Esophagus squamous epithelium (tissue), 5 donors: ENCODE results near the gene C5AR2. TPM values are rescaled to one million over a fixed set of nuclear protein-coding genes. Genes with fewer than 3 reads are reported as not detected.
A peak's percentile ranks its signal among the peaks of the same experiment; 100 is the strongest.

ENCODE experiments used
- DNase-seq: peaks from one replicate; lab custom pipeline; 2025; lab: John Stamatoyannopoulos, UW
- H3K27ac ChIP-seq, 4 donors: fragments of 200-600 bp; sonication (generic); one replicate each; pipeline ENCODE4 v1.5.1; 2016 to 2019; ENCODE audit warnings: mild to moderate bottlenecking in 1 of 4
- H3K27me3 ChIP-seq, 4 donors: fragments of 200-600 bp; sonication (generic); 1 replicate in 3 of 4; 2 replicates in 1 of 4; pipeline versions ENCODE4 v1.5.1 to v1.6.0; 2017 to 2021; ENCODE audit warnings: antibody characterized with exemption in 1 of 4
- H3K36me3 ChIP-seq, 3 donors: fragments of 200-600 bp; sonication (generic); one replicate each; pipeline ENCODE4 v1.5.1; 2016 to 2019
- H3K4me1 ChIP-seq, 3 donors: fragments of 200-600 bp; sonication (generic); one replicate each; pipeline ENCODE4 v1.5.1; 2017 to 2019
- H3K4me3 ChIP-seq, 4 donors: fragments of 200-600 bp; sonication (generic); 1 replicate in 3 of 4; 2 replicates in 1 of 4; pipeline ENCODE4 v1.5.1; 2016 to 2019; ENCODE audit warnings: mild to moderate bottlenecking in 2 of 4, moderate library complexity in 1 of 4
- H3K9me3 ChIP-seq, 3 donors: fragments of 200-600 bp; sonication (generic); one replicate each; pipeline ENCODE4 v1.5.1; 2016 to 2019
- CTCF ChIP-seq, 6 experiments: fragments of 450-650 bp in 4 of 6; fragments of 200-600 bp in 2 of 6; sonication (generic) in 2 of 6; IDR thresholded peaks; one replicate each; pipeline ENCODE4 v1.5.1; 2016 to 2019; ENCODE audit warnings: antibody characterized with exemption in 6 of 6, mild to moderate bottlenecking in 4 of 6, moderate library complexity in 4 of 6
- POLR2A ChIP-seq, 4 donors: fragments of 450-650 bp; IDR thresholded peaks; one replicate each; pipeline ENCODE4 v1.6.1; 2017; ENCODE audit warnings: antibody characterized with exemption in 4 of 4, mild to moderate bottlenecking in 4 of 4, moderate library complexity in 3 of 4
- WGBS, 2 donors: methylation state at CpG; one replicate each; pipeline ENCODE4 v1.1.5; 2018; 5-methylcytosine and 5-hydroxymethylcytosine counted together
- intact Hi-C: fragments of 100-400 bp; cut with DNase I; formaldehyde crosslinking; loops from one replicate; pipeline ENCODE4 v1.15.0; 2022
- total RNA-seq, 4 donors: library from RNA; depleted of rRNA; stranded (reverse); fragments of >200 nt; gene quantifications; one replicate each; pipeline ENCODE4 v1.1.0, GENCODE V29; 2016
- donor health status: DM: yes; HTN: yes; CAD: no.

Gene C5AR2
- total RNA-seq, 4 donors from 2014 or later: 0.21 to 1.3 (median 0.63) TPM

GRCh38 chr19:47309608-47310007 lies 22.4 kb upstream of the C5AR2 start, which contains the start of gene C5AR1:
C5AR1 (plus strand) TSS chr19:47309861; CDS start chr19:47309896, 35 bp downstream.
- intact Hi-C loops: loop anchor here (10.0 kb wide), 1 partner anchor 115 kb away; no protein-coding TSS in a partner anchor

GRCh38 chr19:47310323-47310722 lies 21.7 kb upstream of the C5AR2 start:
- Histone ChIP-seq H3K4me1 (peaks cover 2 to 14% (median 2%) of the 10 kb centered on the region in 3 donors), H3K36me3 (no peaks in the 10 kb centered on the region), H3K27me3 (peaks cover 0 to 17% (median 0%) of the 10 kb centered on the region in 4 donors), H3K27ac (peak overlapping the region in 1 of 4 donors; percentile 50), H3K4me3 (peak overlapping the region in 2 of 4 donors; percentile 15 to 39), H3K9me3 (no peaks in the 10 kb centered on the region)
- no peak for DNase-seq
- 68 to 93% methylated on average over 2 of the region's 2 CpGs for WGBS, 2 donors
- no peak for TF ChIP-seq CTCF (IDR thresholded peaks at IDR 0.05)
- TF ChIP-seq POLR2A (IDR thresholded peaks at IDR 0.05): no peak
- intact Hi-C loops: no loop called here

More at GRCh38 chr19:47309608-47310007, 22.4 kb upstream of the C5AR2 start, which contains the start of gene C5AR1:
- Histone ChIP-seq H3K27ac (peak within 1 kb of the TSS in 2 of 4 donors; percentile 25 to 50), H3K4me3 (peak within 1 kb of the TSS in 2 of 4 donors; percentile 15 to 39), H3K4me1 (peaks cover 2 to 18% (median 5%) of the 10 kb centered on the region in 3 donors), H3K27me3 (peaks cover 0 to 17% (median 0%) of the 10 kb centered on the region in 4 donors), H3K36me3 (no peaks in the 10 kb centered on the region), H3K9me3 (no peaks in the 10 kb centered on the region)
- no peak for DNase-seq
- TF ChIP-seq CTCF (IDR thresholded peaks at IDR 0.05) (no peak), POLR2A (IDR thresholded peaks at IDR 0.05) (peak in 1 of 4 donors; percentile 59)
- 35 to 46% methylated on average over 11 to 12 of the region's 12 CpGs for WGBS, 2 donors

GRCh38 chr19:47310819-47311218 lies 21.2 kb upstream of the C5AR2 start:
- Histone ChIP-seq H3K27ac (peak overlapping the region in 1 of 4 donors; percentile 50), H3K36me3 (no peaks in the 10 kb centered on the region), H3K9me3 (no peaks in the 10 kb centered on the region), H3K4me1 (peaks cover 0 to 14% (median 2%) of the 10 kb centered on the region in 3 donors), H3K4me3 (peak overlapping the region in 2 of 4 donors; percentile 15 to 39), H3K27me3 (peaks cover 0 to 17% (median 0%) of the 10 kb centered on the region in 4 donors)
- no peak for DNase-seq
- TF ChIP-seq POLR2A (IDR thresholded peaks at IDR 0.05) (peak in 1 of 4 donors; percentile 44), CTCF (IDR thresholded peaks at IDR 0.05) (no peak)
- intact Hi-C loops: no loop called here
- 29 to 41% methylated on average over 5 of the region's 5 CpGs for WGBS, 2 donors

GRCh38 chr19:47312366-47313006 lies 19.5 kb upstream of the C5AR2 start:
- H3K4me3 ChIP-seq: no peak overlapping the region
- H3K4me1 ChIP-seq: peaks cover 0 to 14% (median 2%) of the 10 kb centered on the region in 3 donors
- intact Hi-C loops: no loop called here
- no peak for TF ChIP-seq CTCF (IDR thresholded peaks at IDR 0.05)
- no peak for TF ChIP-seq POLR2A (IDR thresholded peaks at IDR 0.05)
- 86% methylated on average over 5 of the region's 5 CpGs for WGBS, 2 donors
- no peak for DNase-seq
- H3K36me3 ChIP-seq: no peaks in the 10 kb centered on the region
- no peak overlapping the region for H3K27ac ChIP-seq
- peaks cover 0 to 26% (median 0%) of the 10 kb centered on the region in 4 donors for H3K27me3 ChIP-seq
- no peaks in the 10 kb centered on the region for H3K9me3 ChIP-seq

- intact Hi-C loops: no loop called here
- H3K4me1 ChIP-seq: peaks cover 0 to 10% (median 2%) of the 10 kb centered on the region in 3 donors
- H3K36me3 ChIP-seq: no peaks in the 10 kb centered on the region
- no peak for DNase-seq
- H3K4me3 ChIP-seq: no peak overlapping the region
- H3K9me3 ChIP-seq: no peaks in the 10 kb centered on the region
- TF ChIP-seq CTCF (IDR thresholded peaks at IDR 0.05) (no peak), POLR2A (IDR thresholded peaks at IDR 0.05) (no peak)
- H3K27ac ChIP-seq: peak overlapping the region in 1 of 4 donors; percentile 11
- WGBS, 2 donors: 74 to 76% methylated on average over 10 of the region's 10 CpGs
- peaks cover 0 to 34% (median 0%) of the 10 kb centered on the region in 4 donors for H3K27me3 ChIP-seq
These were observed 18.1 kb upstream of the C5AR2 start for GRCh38 chr19:47313754-47314295.
